ENCODE measurements around the gene PPID.

Gene PPID

GRCh38 chr4:158738866-158739265, 15.7 kb upstream of the PPID start:
- TF ChIP-seq, protein P1, sequence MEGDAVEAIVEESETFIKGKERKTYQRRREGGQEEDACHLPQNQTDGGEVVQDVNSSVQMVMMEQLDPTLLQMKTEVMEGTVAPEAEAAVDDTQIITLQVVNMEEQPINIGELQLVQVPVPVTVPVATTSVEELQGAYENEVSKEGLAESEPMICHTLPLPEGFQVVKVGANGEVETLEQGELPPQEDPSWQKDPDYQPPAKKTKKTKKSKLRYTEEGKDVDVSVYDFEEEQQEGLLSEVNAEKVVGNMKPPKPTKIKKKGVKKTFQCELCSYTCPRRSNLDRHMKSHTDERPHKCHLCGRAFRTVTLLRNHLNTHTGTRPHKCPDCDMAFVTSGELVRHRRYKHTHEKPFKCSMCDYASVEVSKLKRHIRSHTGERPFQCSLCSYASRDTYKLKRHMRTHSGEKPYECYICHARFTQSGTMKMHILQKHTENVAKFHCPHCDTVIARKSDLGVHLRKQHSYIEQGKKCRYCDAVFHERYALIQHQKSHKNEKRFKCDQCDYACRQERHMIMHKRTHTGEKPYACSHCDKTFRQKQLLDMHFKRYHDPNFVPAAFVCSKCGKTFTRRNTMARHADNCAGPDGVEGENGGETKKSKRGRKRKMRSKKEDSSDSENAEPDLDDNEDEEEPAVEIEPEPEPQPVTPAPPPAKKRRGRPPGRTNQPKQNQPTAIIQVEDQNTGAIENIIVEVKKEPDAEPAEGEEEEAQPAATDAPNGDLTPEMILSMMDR (IDR thresholded peaks at IDR 0.05; ENCODE audit: extremely low read depth, insufficient read depth, missing control alignments), result no peak
- no peak for DNase-seq (ENCODE audit: low spot score)
- in situ Hi-C loops (cut with MboI; ENCODE audit: low pct_unique_long_range_greater_than_20kb, low sequenced_read_pairs, unreplicated experiment), result loop anchor here (10.0 to 25.0 kb wide), 3 partner anchors 106 to 698 kb away; no protein-coding TSS in a partner anchor

DNA sequence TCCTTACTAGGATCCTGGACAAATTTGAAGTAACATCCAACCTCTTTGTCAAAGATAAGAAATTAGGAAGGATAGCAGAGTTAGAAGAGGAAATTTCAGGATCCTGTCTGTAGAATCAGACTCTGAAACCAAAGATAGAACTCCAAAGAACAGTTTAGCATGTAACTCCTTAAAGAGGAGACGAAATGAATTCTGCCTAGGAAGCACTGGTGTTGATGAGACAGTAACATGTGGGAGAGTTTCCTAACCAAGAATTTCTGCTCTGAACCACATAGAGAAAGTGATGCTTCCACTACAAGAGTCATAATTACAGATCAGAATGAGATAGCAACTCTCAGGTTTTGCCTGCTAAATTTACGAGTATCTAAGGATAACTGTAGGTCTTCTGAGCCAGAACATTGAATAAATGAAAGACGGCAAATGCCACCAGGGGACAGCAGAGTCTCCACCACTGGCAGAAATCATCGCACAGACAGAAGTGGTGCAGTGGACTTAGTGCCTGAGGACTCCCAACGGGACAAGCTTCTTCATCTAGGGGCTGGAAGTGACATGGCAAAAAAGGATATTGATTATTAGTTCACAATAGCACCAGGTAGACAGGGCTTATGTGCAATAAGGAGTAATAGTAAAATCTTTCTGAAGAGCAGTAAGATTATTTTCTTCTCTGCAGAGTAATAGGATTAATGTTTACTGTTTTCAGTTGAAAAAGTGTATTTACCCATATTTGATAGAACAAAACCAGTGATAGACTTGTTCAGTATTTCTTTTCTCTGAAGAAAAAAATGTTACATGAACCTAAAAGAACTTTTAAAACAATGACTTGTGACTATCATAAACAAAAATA, 6.7 kb upstream of the PPID start:
- in situ Hi-C loops (cut with MboI; ENCODE audit: low pct_unique_long_range_greater_than_20kb, low sequenced_read_pairs, unreplicated experiment), result loop anchor here (10.0 to 25.0 kb wide), 3 partner anchors 115 to 707 kb away; no protein-coding TSS in a partner anchor
- TF ChIP-seq, protein P1 (IDR thresholded peaks at IDR 0.05; ENCODE audit: extremely low read depth, insufficient read depth, missing control alignments), result peak; percentile 68
- peak; percentile 63 for DNase-seq (ENCODE audit: low spot score)

DNA sequence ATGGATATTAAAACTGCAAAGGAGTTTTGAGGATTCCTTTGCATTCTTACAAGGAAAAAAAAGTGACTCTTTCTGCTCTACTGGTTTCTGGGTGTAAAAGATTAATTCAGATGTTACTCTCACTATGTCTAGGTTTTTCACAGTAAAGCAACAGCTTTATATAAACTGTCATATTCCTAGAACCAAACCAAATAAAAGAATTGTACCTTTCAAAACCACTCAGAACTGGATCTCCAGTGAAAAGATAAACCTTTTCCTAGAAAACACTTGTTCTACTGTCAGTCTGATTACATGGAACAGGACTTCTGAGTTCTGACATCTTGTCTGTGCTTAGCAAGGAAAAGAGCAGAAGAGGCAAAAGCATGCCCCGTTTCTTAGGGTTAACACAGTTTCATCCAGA, 5.0 kb upstream of the PPID start:
- TF ChIP-seq, protein P1 (IDR thresholded peaks at IDR 0.05; ENCODE audit: extremely low read depth, insufficient read depth, missing control alignments), result no peak
- DNase-seq (ENCODE audit: low spot score), result no peak
- in situ Hi-C loops (cut with MboI; ENCODE audit: low pct_unique_long_range_greater_than_20kb, low sequenced_read_pairs, unreplicated experiment), result loop anchor here (25.0 kb wide), 2 partner anchors 459 to 709 kb away; no protein-coding TSS in a partner anchor

DNA sequence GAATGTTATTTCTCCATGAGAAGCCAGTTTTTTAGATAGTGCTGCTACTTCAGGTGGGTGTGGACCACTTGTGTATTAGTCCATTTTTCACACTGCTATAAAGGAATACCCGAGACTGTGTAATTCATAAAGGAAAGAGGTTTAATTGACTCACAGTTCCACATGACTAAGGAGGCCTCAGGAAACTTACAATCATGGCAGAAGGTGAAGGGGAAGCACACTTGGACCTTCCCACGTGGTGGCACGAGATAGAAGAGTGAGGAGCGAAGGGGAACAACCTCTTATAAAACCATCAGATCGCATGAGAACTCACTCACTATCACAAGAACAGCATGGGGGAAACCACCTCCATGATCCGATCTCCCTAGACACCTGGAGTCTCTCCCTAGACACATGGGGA, 3.4 kb upstream of the PPID start:
- DNase-seq (ENCODE audit: low spot score), result no peak
- in situ Hi-C loops (cut with MboI; ENCODE audit: low pct_unique_long_range_greater_than_20kb, low sequenced_read_pairs, unreplicated experiment), result loop anchor here (25.0 kb wide), 2 partner anchors 461 to 711 kb away; no protein-coding TSS in a partner anchor
- TF ChIP-seq, protein P1 (IDR thresholded peaks at IDR 0.05; ENCODE audit: extremely low read depth, insufficient read depth, missing control alignments), result no peak

DNA sequence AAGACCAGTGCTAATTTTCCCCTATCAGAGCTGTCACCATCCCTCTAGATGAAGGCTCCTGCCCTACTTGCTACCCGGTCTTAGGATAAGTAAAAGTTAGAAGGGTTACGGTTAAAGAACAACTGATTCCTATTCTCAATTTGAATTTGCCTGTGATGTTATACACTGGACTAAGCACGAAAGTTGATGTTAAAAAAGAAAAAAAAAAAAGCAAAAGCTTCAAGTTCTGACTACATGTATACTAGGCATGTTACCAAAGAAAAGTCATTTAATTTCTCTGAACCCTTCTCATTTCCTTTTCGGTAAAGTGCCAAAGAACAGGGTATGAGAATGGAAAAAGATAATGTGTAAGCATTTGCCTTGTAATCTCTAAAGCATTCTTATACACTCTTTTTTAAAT, 1.4 kb upstream of the PPID start:
- in situ Hi-C loops (cut with MboI; ENCODE audit: low pct_unique_long_range_greater_than_20kb, low sequenced_read_pairs, unreplicated experiment), result loop anchor here (25.0 kb wide), 2 partner anchors 463 to 713 kb away; no protein-coding TSS in a partner anchor
- TF ChIP-seq, protein P1 (IDR thresholded peaks at IDR 0.05; ENCODE audit: extremely low read depth, insufficient read depth, missing control alignments), result no peak

DNA sequence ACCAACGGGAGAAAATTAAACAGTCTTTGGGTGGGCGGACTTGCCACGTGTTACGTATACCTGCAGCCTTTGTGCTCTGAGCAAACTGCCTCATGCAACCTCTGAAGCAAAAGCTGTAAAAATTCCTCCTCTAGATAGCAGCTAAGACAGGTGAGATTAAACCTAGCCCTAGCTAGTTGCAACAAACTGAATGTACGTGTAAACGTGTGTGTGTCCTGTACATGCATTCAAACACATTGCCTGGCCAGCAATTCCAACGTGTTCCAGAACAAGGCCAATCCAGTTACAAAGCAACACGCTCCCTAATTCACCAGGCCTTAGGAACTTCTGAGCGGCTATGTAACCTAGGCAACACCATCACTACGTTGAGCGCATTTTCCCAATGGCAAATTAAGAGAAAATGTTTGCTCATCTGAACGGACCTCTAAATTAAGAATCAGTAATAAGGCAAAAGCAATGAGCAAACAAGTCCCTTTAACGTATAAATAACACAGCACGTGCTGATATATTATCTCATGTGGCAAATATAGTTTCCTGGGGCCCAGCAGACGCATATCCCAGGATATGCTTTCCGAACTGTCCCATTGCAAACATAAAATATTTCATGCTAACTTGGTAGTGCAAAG, 792 bp downstream of the PPID start:
- no peak for DNase-seq (ENCODE audit: low spot score)
- in situ Hi-C loops (cut with MboI; ENCODE audit: low pct_unique_long_range_greater_than_20kb, low sequenced_read_pairs, unreplicated experiment), result no loop called here
- TF ChIP-seq, protein P1 (IDR thresholded peaks at IDR 0.05; ENCODE audit: extremely low read depth, insufficient read depth, missing control alignments), result no peak

More for the DNA sequence above, 1.4 kb upstream of the PPID start:
- no peak for DNase-seq (ENCODE audit: low spot score)
